ENCODE results near the gene ANXA6. TPM values are rescaled to one million over a fixed set of nuclear protein-coding genes. Genes with fewer than 3 reads are reported as not detected.

ANXA6 gene
- total and polyA plus RNA-seq, 5 donors from 2014 or later, result 171 to 364 (median 290) TPM

DNA sequence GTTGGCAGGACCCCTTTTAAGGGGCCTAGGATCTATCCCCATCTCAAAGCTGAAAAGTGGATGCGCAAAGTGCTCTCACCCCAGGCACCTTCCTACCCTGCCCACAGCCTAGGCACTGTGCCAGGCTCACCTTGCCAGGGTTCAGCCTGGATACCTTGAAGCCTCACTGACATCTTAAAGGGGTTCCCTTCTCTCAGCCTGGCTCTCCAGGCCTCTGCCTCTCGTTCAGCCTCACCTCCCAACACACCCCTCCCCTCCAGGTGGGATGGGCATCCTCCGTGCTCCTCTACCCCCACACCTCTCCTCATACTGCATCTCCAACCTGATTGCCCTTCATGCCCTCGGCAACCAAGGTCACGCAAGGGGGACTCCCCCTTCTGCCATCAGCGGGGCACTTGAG, 102.2 kb downstream of the ANXA6 start:
- no peak overlapping the region for H3K4me3 Mint-ChIP-seq
- peaks cover 10 to 40% (median 22%) of the 10 kb centered on the region in 4 donors for H3K4me1 Mint-ChIP-seq
- H3K27me3 Mint-ChIP-seq, result peaks cover 5% of the 10 kb centered on the region
- Histone ChIP-seq H3K9me3 (ENCODE audit: control insufficient read depth in 2 of 2, low read length in 2 of 2) (no peaks in the 10 kb centered on the region), H3K4me1 (ENCODE audit: control insufficient read depth, insufficient read depth, low read length, poor library complexity, severe bottlenecking) (peaks cover 10% of the 10 kb centered on the region), H3K4me3 (ENCODE audit: low read depth, low read length) (no peak overlapping the region), H3K27ac (ENCODE audit: insufficient read depth, low read length, poor library complexity, severe bottlenecking) (no peak overlapping the region), H3K27me3 (ENCODE audit: control insufficient read depth, insufficient read depth, low read length) (no peaks in the 10 kb centered on the region), H3K36me3 (ENCODE audit: control insufficient read depth, insufficient read depth, low read length) (peaks cover 87% of the 10 kb centered on the region)
- H3K36me3 Mint-ChIP-seq, result peaks cover 49% of the 10 kb centered on the region
- ATAC-seq (ENCODE audit: low read depth in 2 of 2) (no peak), DNase-seq (no peak)
- H3K9me3 Mint-ChIP-seq, result peaks cover 0 to 2% (median 0%) of the 10 kb centered on the region in 7 donors
- no peak overlapping the region for H3K27ac Mint-ChIP-seq

DNA sequence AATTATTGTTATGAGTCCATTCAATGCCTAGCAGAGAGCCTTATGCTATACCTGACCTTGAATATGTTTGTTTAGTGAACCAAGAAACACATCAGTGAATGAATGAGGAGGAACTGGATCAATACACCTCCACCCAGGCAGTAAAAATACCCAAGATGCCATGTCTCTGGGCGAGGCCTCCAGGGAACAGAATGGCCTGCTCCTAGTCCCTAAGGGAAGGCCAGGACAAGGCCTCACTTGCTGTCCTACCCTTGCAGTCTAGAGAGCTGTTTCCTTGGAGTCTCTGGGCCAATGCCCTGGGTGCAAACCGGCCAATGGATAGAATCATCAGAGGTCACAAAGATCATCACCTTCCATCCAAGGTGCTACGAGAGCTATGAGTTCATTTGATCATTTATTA, 102.9 kb downstream of the ANXA6 start:
- H3K27ac Mint-ChIP-seq, result no peak overlapping the region
- peaks cover 51% of the 10 kb centered on the region for H3K36me3 Mint-ChIP-seq
- peaks cover 0 to 2% (median 0%) of the 10 kb centered on the region in 7 donors for H3K9me3 Mint-ChIP-seq
- peaks cover 6 to 34% (median 17%) of the 10 kb centered on the region in 4 donors for H3K4me1 Mint-ChIP-seq
- no peaks in the 10 kb centered on the region for H3K27me3 ChIP-seq (ENCODE audit: control insufficient read depth, insufficient read depth, low read length)
- peaks cover 3% of the 10 kb centered on the region for H3K4me1 ChIP-seq (ENCODE audit: control insufficient read depth, insufficient read depth, low read length, poor library complexity, severe bottlenecking)
- peaks cover 3% of the 10 kb centered on the region for H3K27me3 Mint-ChIP-seq
- ATAC-seq (ENCODE audit: low read depth in 2 of 2), result no peak
- H3K36me3 ChIP-seq (ENCODE audit: control insufficient read depth, insufficient read depth, low read length), result peaks cover 87% of the 10 kb centered on the region
- no peak for DNase-seq
- H3K4me3 Mint-ChIP-seq, result no peak overlapping the region
- H3K9me3 ChIP-seq (ENCODE audit: control insufficient read depth in 2 of 2, low read length in 2 of 2), result no peaks in the 10 kb centered on the region
- no peak overlapping the region for H3K27ac ChIP-seq (ENCODE audit: insufficient read depth, low read length, poor library complexity, severe bottlenecking)
- no peak overlapping the region for H3K4me3 ChIP-seq (ENCODE audit: low read depth, low read length)

DNA sequence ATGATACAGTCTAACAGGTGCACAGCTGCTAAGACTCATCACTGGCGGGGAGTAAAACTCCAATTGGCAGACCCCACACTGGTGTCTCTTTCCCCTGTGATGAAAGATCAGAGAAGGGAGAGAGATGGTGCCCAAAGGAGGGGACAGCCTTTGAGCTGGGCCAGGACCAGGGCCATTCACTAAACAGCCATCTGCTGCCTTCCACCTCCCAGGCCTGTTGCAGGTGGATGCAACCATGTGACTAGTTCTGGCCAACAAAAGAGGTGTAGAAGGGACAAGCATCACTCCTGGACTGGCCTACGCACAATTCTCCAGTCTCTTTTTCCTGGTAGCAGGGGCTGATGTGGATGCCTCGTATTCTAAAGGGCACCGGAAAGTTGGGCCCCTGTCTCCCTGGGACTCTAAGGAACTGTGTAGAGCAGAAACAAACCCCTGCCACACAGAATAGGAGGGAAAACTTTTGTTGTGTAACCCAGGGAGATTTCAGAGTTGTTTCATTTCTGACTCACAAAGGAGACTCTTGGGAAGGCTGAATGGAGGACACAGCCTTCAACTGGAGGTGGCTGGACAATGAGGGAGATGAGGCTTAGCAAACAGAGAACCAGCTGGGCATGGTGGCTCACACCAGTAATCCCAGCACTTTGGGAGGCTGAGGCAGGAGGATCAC, 103.7 kb downstream of the ANXA6 start:
- Histone ChIP-seq H3K36me3 (ENCODE audit: control insufficient read depth, insufficient read depth, low read length) (peaks cover 88% of the 10 kb centered on the region), H3K27ac (ENCODE audit: insufficient read depth, low read length, poor library complexity, severe bottlenecking) (no peak overlapping the region), H3K27me3 (ENCODE audit: control insufficient read depth, insufficient read depth, low read length) (no peaks in the 10 kb centered on the region), H3K4me1 (ENCODE audit: control insufficient read depth, insufficient read depth, low read length, poor library complexity, severe bottlenecking) (no peaks in the 10 kb centered on the region), H3K4me3 (ENCODE audit: low read depth, low read length) (no peak overlapping the region), H3K9me3 (ENCODE audit: control insufficient read depth in 2 of 2, low read length in 2 of 2) (no peaks in the 10 kb centered on the region)
- peaks cover 52% of the 10 kb centered on the region for H3K36me3 Mint-ChIP-seq
- H3K4me3 Mint-ChIP-seq, result no peak overlapping the region
- no peaks in the 10 kb centered on the region for H3K9me3 Mint-ChIP-seq
- H3K27me3 Mint-ChIP-seq, result no peaks in the 10 kb centered on the region
- no peak for DNase-seq
- peak overlapping the region in 1 of 3 donors; percentile 47 for H3K27ac Mint-ChIP-seq
- ATAC-seq (ENCODE audit: low read depth in 2 of 2), result no peak
- H3K4me1 Mint-ChIP-seq, result peaks cover 0 to 28% (median 10%) of the 10 kb centered on the region in 4 donors

DNA sequence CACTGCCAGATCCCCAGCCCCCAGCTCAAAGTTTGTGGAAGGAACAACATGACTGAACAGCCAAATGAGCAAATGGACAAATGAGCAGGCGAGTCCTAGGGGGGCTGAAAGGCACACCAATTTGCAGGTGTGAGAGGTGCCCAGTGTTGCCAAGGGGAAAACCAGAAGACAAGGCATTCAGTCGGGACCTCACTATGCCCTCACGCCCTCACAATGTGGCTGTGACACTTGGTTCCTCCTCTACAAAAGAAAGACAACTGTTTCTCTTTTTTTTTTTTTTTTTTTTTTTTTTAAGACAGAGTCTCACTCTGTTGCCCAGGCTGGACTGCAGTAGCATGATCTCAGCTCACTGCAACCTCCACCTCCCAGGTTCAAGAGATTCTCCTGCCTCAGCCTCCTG, 104.7 kb downstream of the ANXA6 start:
- no peak overlapping the region for H3K4me3 ChIP-seq (ENCODE audit: low read depth, low read length)
- Mint-ChIP-seq H3K36me3 (peaks cover 58% of the 10 kb centered on the region), H3K27me3 (no peaks in the 10 kb centered on the region), H3K27ac (peak overlapping the region in 2 of 3 donors; percentile 47 to 67), H3K4me3 (no peak overlapping the region), H3K9me3 (no peaks in the 10 kb centered on the region), H3K4me1 (peaks cover 0 to 29% (median 10%) of the 10 kb centered on the region in 4 donors)
- H3K27ac ChIP-seq (ENCODE audit: insufficient read depth, low read length, poor library complexity, severe bottlenecking), result no peak overlapping the region
- peaks cover 90% of the 10 kb centered on the region for H3K36me3 ChIP-seq (ENCODE audit: control insufficient read depth, insufficient read depth, low read length)
- DNase-seq (no peak), ATAC-seq (ENCODE audit: low read depth in 2 of 2) (no peak)
- H3K9me3 ChIP-seq (ENCODE audit: control insufficient read depth in 2 of 2, low read length in 2 of 2), result no peaks in the 10 kb centered on the region
- H3K27me3 ChIP-seq (ENCODE audit: control insufficient read depth, insufficient read depth, low read length), result no peaks in the 10 kb centered on the region
- no peaks in the 10 kb centered on the region for H3K4me1 ChIP-seq (ENCODE audit: control insufficient read depth, insufficient read depth, low read length, poor library complexity, severe bottlenecking)

DNA sequence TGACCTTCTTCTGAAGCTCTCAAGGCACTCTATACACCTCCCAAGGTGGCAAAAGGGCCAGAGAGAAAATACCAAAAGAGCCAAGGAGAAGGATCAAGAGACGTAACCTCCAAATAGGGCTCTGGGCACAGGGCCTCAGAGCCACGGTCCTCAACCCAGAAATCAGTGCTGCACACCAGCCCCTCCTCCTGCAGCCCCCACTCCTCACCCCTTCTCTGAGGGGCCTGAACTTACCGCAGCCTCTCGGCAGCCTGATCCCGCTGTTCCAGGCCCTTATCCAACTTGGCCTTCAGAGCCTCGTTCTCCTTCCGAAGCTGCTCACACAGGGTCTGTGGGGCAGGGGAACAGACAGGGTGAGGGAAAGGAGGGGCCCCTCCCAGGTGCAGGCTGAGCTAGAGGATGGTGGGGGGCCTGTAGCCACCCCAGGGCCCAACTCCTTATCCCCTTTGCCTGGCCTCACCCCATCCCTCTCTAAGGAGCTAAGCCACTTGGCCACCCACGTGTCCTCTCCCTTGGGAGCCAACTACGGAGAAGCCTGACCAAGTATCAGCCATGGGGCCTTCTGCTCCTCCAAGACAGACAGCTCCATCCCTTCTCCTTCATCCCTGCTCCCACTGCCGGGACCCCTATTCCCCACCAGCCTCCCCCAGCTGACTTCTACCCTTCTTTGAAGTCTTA, 105.5 kb downstream of the ANXA6 start:
- ATAC-seq (ENCODE audit: low read depth in 2 of 2) (no peak), DNase-seq (no peak)
- Histone ChIP-seq H3K27ac (ENCODE audit: insufficient read depth, low read length, poor library complexity, severe bottlenecking) (no peak overlapping the region), H3K4me3 (ENCODE audit: low read depth, low read length) (no peak overlapping the region), H3K4me1 (ENCODE audit: control insufficient read depth, insufficient read depth, low read length, poor library complexity, severe bottlenecking) (no peaks in the 10 kb centered on the region), H3K27me3 (ENCODE audit: control insufficient read depth, insufficient read depth, low read length) (no peaks in the 10 kb centered on the region), H3K9me3 (ENCODE audit: control insufficient read depth in 2 of 2, low read length in 2 of 2) (no peaks in the 10 kb centered on the region), H3K36me3 (ENCODE audit: control insufficient read depth, insufficient read depth, low read length) (peaks cover 94% of the 10 kb centered on the region)
- H3K27ac Mint-ChIP-seq, result peak overlapping the region; percentile 72 to 78 (median 74)
- H3K4me3 Mint-ChIP-seq, result no peak overlapping the region
- H3K9me3 Mint-ChIP-seq, result no peaks in the 10 kb centered on the region
- H3K36me3 Mint-ChIP-seq, result peaks cover 64% of the 10 kb centered on the region
- no peaks in the 10 kb centered on the region for H3K27me3 Mint-ChIP-seq
- peaks cover 0 to 33% (median 13%) of the 10 kb centered on the region in 4 donors for H3K4me1 Mint-ChIP-seq

DNA sequence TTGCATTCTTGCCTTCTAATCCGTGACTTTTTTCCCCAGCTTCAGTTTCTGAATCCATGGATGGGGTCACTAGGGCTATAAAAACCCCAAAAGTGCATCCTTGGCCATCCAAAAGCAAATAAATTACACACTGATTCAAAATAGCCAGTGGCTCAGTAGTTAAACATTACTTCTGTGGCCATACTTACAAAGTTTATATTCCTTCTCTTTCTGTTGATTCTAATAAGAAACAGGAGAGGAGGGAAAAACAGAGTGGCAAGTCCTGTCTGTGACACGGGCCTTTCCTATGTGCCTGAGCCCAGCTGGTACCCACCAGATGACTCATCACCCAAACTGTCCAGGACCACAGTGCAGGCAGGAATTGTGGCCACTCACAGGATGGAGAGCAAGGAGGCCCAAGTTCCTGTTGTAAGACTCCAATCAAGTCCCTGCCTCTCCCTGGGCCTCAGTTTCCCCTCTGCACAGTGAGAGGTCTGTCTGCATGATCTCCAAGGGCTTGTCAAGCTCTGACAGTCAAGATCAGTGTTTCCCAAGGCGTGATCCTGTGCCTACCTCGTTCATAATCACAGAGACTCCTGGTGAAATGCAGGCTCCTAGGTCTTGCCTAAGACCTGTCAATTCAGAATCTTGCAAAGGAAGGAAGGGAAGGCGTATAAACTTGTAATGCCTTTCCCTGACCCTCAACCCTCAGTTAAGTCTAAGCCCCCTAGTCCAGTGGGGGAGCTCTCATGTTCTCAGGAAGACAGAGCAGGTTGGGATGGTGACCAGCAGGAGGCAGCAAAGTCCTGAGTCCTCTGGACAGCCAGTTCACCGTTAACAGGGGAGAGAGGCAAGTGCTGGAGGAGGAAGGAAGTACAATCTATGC, 106.3 kb downstream of the ANXA6 start:
- no peaks in the 10 kb centered on the region for H3K9me3 ChIP-seq (ENCODE audit: control insufficient read depth in 2 of 2, low read length in 2 of 2)
- peak overlapping the region; percentile 72 to 78 (median 74) for H3K27ac Mint-ChIP-seq
- H3K9me3 Mint-ChIP-seq, result no peaks in the 10 kb centered on the region
- peaks cover 0 to 31% (median 15%) of the 10 kb centered on the region in 4 donors for H3K4me1 Mint-ChIP-seq
- ATAC-seq (ENCODE audit: low read depth in 2 of 2) (peak; percentile 77 to 80), DNase-seq (peak; percentile 48 to 80 (median 67))
- H3K4me3 Mint-ChIP-seq, result no peak overlapping the region
- H3K36me3 Mint-ChIP-seq, result peaks cover 58% of the 10 kb centered on the region
- peaks cover 94% of the 10 kb centered on the region for H3K36me3 ChIP-seq (ENCODE audit: control insufficient read depth, insufficient read depth, low read length)
- no peak overlapping the region for H3K4me3 ChIP-seq (ENCODE audit: low read depth, low read length)
- no peaks in the 10 kb centered on the region for H3K27me3 ChIP-seq (ENCODE audit: control insufficient read depth, insufficient read depth, low read length)
- H3K27me3 Mint-ChIP-seq, result no peaks in the 10 kb centered on the region
- H3K27ac ChIP-seq (ENCODE audit: insufficient read depth, low read length, poor library complexity, severe bottlenecking), result no peak overlapping the region
- no peaks in the 10 kb centered on the region for H3K4me1 ChIP-seq (ENCODE audit: control insufficient read depth, insufficient read depth, low read length, poor library complexity, severe bottlenecking)
